SK-N-SH (cell line): ENCODE measurements around the gene MBTPS1. TPM values are rescaled to one million over a fixed set of nuclear protein-coding genes. Genes with fewer than 3 reads are reported as not detected.

ENCODE experiments used
- CTCF ChIA-PET: fragments of 300-600, 350-600 bp; formaldehyde crosslinking; extraction: SDS; loops from one replicate; lab custom pipeline; 2021; lab: Yijun Ruan, JAX
- POLR2A ChIA-PET: fragments of 350-600 bp; sonication (Branson Sonifier 250); formaldehyde crosslinking; extraction: SDS; loops from one replicate; lab custom pipeline; 2020; ENCODE audit warnings: antibody characterized with exemption, inconsistent platforms; lab: Yijun Ruan, JAX
- DNase-seq: peaks from one replicate; pipeline ENCODE4 v3.0.0; 2012
- H2AFZ ChIP-seq: fragments of 200-600 bp; sonication (generic); 2 replicates; pipeline ENCODE4 v1.8.1; 2016; ENCODE audit warnings: antibody characterized with exemption, mild to moderate bottlenecking, low read depth
- H3F3A ChIP-seq: fragments of 200-600 bp; sonication (generic); replicated peaks from 2 replicates; pipeline ENCODE3; 2016; ENCODE audit warnings: antibody characterized with exemption, mild to moderate bottlenecking; ENCODE audit not compliant: insufficient read depth
- H3K27ac ChIP-seq, 2 experiments: fragments of 200-500 bp in 1 of 2; fragments of 200-600 bp in 1 of 2; sonication (Bioruptor generic) in 1 of 2; sonication (generic), shearing (Covaris generic) in 1 of 2; 2 replicates each; pipeline versions ENCODE4 v1.5.1 to v1.6.1; 2014 to 2016; ENCODE audit warnings: low read depth in 2 of 2, inconsistent platforms in 1 of 2, low read length in 1 of 2, mild to moderate bottlenecking in 1 of 2, mixed read lengths in 1 of 2
- H3K27me3 ChIP-seq: fragments of 200-600 bp; sonication (generic), shearing (Covaris generic); 2 replicates; pipeline ENCODE4 v1.6.1; 2016; ENCODE audit warnings: mixed run types; ENCODE audit not compliant: insufficient read depth
- H3K36me3 ChIP-seq, 2 experiments: fragments of 200-500 bp in 1 of 2; fragments of 200-600 bp in 1 of 2; sonication (Bioruptor generic) in 1 of 2; sonication (generic) in 1 of 2; replicated peaks in 1 of 2; 2 replicates each; pipeline versions ENCODE3 to v1.5.1; 2014 to 2016; ENCODE audit warnings: low read length in 1 of 2, mild to moderate bottlenecking in 1 of 2; ENCODE audit not compliant: insufficient read depth in 2 of 2, control insufficient read depth in 1 of 2
- H3K4me1 ChIP-seq, 2 experiments: fragments of 200-500 bp in 1 of 2; fragments of 200-600 bp in 1 of 2; sonication (Bioruptor generic) in 1 of 2; sonication (generic), shearing (Covaris generic) in 1 of 2; 2 replicates each; pipeline versions ENCODE4 v1.5.1 to v1.6.1; 2014 to 2016; ENCODE audit warnings: low read depth in 1 of 2, low read length in 1 of 2, mixed run types in 1 of 2; ENCODE audit not compliant: insufficient read depth in 2 of 2, control insufficient read depth in 1 of 2
- H3K4me2 ChIP-seq: fragments of 200-600 bp; sonication (generic), shearing (Covaris generic); 2 replicates; pipeline ENCODE4 v1.6.1; 2017; ENCODE audit warnings: mixed run types
- H3K4me3 ChIP-seq, 2 experiments: fragments of 200-500 bp in 1 of 2; fragments of 200-600 bp in 1 of 2; sonication (Bioruptor generic) in 1 of 2; sonication (generic), shearing (Covaris generic) in 1 of 2; 2 replicates each; pipeline versions ENCODE4 v1.5.1 to v1.8.1; 2014 to 2016; ENCODE audit warnings: low read depth in 2 of 2, inconsistent platforms in 1 of 2, low read length in 1 of 2, mild to moderate bottlenecking in 1 of 2, mixed read lengths in 1 of 2, moderate library complexity in 1 of 2
- H3K79me2 ChIP-seq: fragments of 200-600 bp; sonication (generic); 2 replicates; pipeline ENCODE4 v1.8.1; 2017; ENCODE audit warnings: mild to moderate bottlenecking; ENCODE audit not compliant: insufficient read depth
- H3K9ac ChIP-seq: fragments of 200-600 bp; sonication (generic); 2 replicates; pipeline ENCODE4 v1.6.1; 2017; ENCODE audit warnings: mixed run types
- H3K9me2 ChIP-seq: fragments of 200-600 bp; sonication (generic); 2 replicates; pipeline ENCODE4 v1.6.1; 2017; ENCODE audit warnings: mixed run types
- H3K9me3 ChIP-seq: fragments of 200-600 bp; sonication (generic); 2 replicates; pipeline ENCODE4 v1.6.1; 2017; ENCODE audit warnings: mixed run types, mild to moderate bottlenecking, moderate library complexity
- H4K20me1 ChIP-seq: fragments of 200-600 bp; sonication (generic); 2 replicates; pipeline ENCODE4 v1.6.1; 2017; ENCODE audit warnings: mild to moderate bottlenecking, mixed run types; ENCODE audit not compliant: insufficient read depth
- ELF1 ChIP-seq: IDR thresholded peaks from 2 replicates; pipeline ENCODE4 v1.4.0; 2012
- EZH2phosphoT487 ChIP-seq: fragments of 200-600 bp; sonication (generic); IDR thresholded peaks from 2 replicates; pipeline ENCODE4 v1.6.1; 2017; ENCODE audit warnings: low read depth, mixed run types, mild to moderate bottlenecking, antibody characterized with exemption, moderate library complexity, borderline replicate concordance
- FOXJ3 ChIP-seq: sonication (generic); formaldehyde crosslinking; IDR thresholded peaks from 2 replicates; pipeline ENCODE4 v1.5.1; 2020; ENCODE audit warnings: mild to moderate bottlenecking, missing genetic modification reagents
- GABPA ChIP-seq: IDR thresholded peaks from 2 replicates; pipeline ENCODE4 v1.4.0; 2012; ENCODE audit warnings: low read depth, mild to moderate bottlenecking
- GATA2 ChIP-seq: sonication (generic); formaldehyde crosslinking; IDR thresholded peaks from 2 replicates; pipeline ENCODE4 v1.5.0; 2020; ENCODE audit warnings: mild to moderate bottlenecking, missing genetic modification reagents
- JUND ChIP-seq: IDR thresholded peaks from 2 replicates; pipeline ENCODE4 v1.4.0; 2012
- NFIC ChIP-seq: IDR thresholded peaks from 2 replicates; pipeline ENCODE4 v1.4.0; 2012; ENCODE audit warnings: borderline replicate concordance
- NRF1 ChIP-seq: IDR thresholded peaks from 2 replicates; pipeline ENCODE4 v1.6.1; 2012; ENCODE audit warnings: low read depth, mild to moderate bottlenecking, low read length
- RAD21 ChIP-seq: IDR thresholded peaks from 2 replicates; pipeline ENCODE4 v1.6.1; 2012; ENCODE audit warnings: mild to moderate bottlenecking, low read length
- RCOR1 ChIP-seq: fragments of 150-350 bp; IDR thresholded peaks from 2 replicates; pipeline ENCODE4 v1.6.1; 2017; ENCODE audit warnings: antibody characterized with exemption, low read length
- SIN3A ChIP-seq: IDR thresholded peaks from 2 replicates; pipeline ENCODE4 v1.6.1; 2012; ENCODE audit warnings: low read depth, mild to moderate bottlenecking, low read length, moderate library complexity, borderline replicate concordance
- USF1 ChIP-seq: IDR thresholded peaks from 2 replicates; pipeline ENCODE4 v1.4.0; 2012; ENCODE audit warnings: low read depth, borderline replicate concordance
- YY1 ChIP-seq: IDR thresholded peaks from 2 replicates; pipeline ENCODE4 v1.4.0; 2012; ENCODE audit warnings: low read depth, mild to moderate bottlenecking
- WGBS: methylation state at CpG from one replicate; pipeline ENCODE4 v1.1.6; 2017; ENCODE audit warnings: low lambda C conversion rate; 5-methylcytosine and 5-hydroxymethylcytosine counted together
- polyA plus RNA-seq, 3 experiments: library from polyadenylated mRNA; depleted of rRNA; stranded (reverse); fragments of >200 nt; gene quantifications; 2 replicates each; pipeline ENCODE4 v1.2.3, GENCODE V29; 2012
- TF ChIP-seq, protein P1 (sequence below): IDR thresholded peaks from 2 replicates; pipeline ENCODE4 v1.6.1; 2012; ENCODE audit warnings: mild to moderate bottlenecking, low read depth, low read length, moderate library complexity
- TF ChIP-seq, protein P2 (sequence below): fragments of 150-350 bp; IDR thresholded peaks from 2 replicates; pipeline ENCODE4 v1.6.1; 2016; ENCODE audit warnings: mild to moderate bottlenecking, low read depth, low read length

MBTPS1 gene
- polyA plus RNA-seq, 1 of the 3 experiments (the other 2 are of a cell fraction): 84.9 TPM

DNA sequence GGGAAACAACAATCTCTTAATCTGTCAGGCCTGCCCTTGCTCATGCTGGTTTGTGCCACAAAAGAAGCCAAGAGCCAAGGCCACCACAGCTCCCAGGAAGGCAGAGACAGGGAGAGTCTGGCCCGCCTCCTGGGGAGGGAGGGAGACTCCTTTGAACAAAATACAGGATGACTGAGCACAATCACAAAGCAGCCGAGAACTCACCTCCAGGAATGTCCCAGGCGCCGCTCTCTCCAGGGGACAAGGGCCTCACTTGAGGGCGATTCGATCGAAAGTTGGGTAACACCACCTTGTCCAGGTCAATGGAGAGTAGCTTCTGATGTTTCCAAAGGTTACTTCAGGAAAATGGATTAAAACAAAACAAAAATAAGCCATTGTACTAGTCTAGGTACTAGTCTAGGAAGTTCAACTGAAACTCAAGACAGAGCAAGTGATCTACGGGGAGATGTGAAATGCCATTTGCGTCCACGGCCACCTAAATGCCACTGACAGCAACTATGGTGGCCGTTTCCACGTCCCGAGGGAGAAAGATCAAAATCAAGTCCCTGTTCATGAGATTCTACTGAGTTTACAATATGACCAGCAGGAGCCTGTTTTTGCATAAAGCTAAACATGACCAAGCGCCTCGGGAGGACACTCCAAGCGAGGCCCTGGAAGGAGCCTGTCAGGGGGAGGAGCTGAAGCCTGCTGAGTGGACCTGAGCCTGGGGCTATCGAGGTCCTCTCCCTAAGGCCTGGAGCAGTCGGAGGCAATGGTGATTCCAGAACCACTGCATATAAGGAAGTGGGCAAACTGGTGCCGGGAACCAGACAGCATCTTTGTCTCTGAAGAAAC lies 60.7 kb downstream of the MBTPS1 start (continued):
- TF ChIP-seq, protein P1, sequence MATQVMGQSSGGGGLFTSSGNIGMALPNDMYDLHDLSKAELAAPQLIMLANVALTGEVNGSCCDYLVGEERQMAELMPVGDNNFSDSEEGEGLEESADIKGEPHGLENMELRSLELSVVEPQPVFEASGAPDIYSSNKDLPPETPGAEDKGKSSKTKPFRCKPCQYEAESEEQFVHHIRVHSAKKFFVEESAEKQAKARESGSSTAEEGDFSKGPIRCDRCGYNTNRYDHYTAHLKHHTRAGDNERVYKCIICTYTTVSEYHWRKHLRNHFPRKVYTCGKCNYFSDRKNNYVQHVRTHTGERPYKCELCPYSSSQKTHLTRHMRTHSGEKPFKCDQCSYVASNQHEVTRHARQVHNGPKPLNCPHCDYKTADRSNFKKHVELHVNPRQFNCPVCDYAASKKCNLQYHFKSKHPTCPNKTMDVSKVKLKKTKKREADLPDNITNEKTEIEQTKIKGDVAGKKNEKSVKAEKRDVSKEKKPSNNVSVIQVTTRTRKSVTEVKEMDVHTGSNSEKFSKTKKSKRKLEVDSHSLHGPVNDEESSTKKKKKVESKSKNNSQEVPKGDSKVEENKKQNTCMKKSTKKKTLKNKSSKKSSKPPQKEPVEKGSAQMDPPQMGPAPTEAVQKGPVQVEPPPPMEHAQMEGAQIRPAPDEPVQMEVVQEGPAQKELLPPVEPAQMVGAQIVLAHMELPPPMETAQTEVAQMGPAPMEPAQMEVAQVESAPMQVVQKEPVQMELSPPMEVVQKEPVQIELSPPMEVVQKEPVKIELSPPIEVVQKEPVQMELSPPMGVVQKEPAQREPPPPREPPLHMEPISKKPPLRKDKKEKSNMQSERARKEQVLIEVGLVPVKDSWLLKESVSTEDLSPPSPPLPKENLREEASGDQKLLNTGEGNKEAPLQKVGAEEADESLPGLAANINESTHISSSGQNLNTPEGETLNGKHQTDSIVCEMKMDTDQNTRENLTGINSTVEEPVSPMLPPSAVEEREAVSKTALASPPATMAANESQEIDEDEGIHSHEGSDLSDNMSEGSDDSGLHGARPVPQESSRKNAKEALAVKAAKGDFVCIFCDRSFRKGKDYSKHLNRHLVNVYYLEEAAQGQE: no peak
- TF ChIP-seq RCOR1: no peak

DNA sequence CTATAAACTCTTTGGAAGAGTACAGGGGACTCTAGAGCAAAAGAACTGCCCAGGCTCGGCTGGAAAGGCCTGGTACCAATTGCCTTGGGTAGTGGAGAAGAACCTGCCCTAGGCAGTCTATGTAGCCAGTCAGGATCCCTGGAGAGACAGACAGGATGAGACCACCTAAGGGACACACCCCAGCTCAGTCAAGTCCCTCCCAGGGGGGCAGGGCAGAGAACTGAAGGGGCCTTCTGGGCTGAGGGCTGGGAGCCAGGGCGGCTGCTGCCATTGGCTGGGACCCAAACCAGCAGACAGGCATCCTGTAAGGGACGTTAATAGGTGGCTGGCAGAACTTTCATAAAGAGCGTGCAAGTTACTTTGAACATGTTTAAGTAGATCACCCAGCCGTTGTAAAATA lies 61.4 kb downstream of the MBTPS1 start:
- Histone ChIP-seq H3F3A (no peaks in the 10 kb centered on the region), H3K4me2 (no peak overlapping the region), H3K79me2 (no peaks in the 10 kb centered on the region), H4K20me1 (no peaks in the 10 kb centered on the region), H3K4me1 (peaks cover 0 to 10% of the 10 kb centered on the region in 2 experiments; a peak in 1 of 4 replicates), H3K27me3 (no peaks in the 10 kb centered on the region), H3K9ac (no peak overlapping the region), H2AFZ (no peak overlapping the region), H3K9me3 (no peaks in the 10 kb centered on the region), H3K9me2 (no peaks in the 10 kb centered on the region), H3K4me3 (no peak overlapping the region), H3K36me3 (peaks cover 32 to 77% of the 10 kb centered on the region in 2 experiments), H3K27ac (no peak overlapping the region)
- TF ChIP-seq GATA2 (CRISPR knock-in tag) (no peak), JUND (no peak), FOXJ3 (no peak), RAD21 (no peak), GABPA (no peak)
- ChIA-PET CTCF (interaction anchor here (0.8 to 21.4 kb wide), 7 partner anchors 8 to 229 kb away, joined by 3 to 470 read pairs (median 12); partner anchors contain the start of genes OSGIN1, SLC38A8 and TAF1C), POLR2A (no interaction called here)
- DNase-seq: no peak
- WGBS: 87% methylated on average over 5 of the region's 5 CpGs

- CTCF ChIA-PET: interaction anchor here (1.5 to 21.4 kb wide), 5 partner anchors 8 to 132 kb away, joined by 4 to 470 read pairs (median 12); partner anchors contain the start of genes OSGIN1, SLC38A8 and TAF1C
- Histone ChIP-seq H3K27ac (no peak overlapping the region), H3K9me3 (no peaks in the 10 kb centered on the region), H3K9me2 (no peaks in the 10 kb centered on the region), H4K20me1 (no peaks in the 10 kb centered on the region), H2AFZ (no peak overlapping the region), H3K4me1 (peaks cover 0 to 10% of the 10 kb centered on the region in 2 experiments; a peak in 1 of 4 replicates), H3K9ac (no peak overlapping the region), H3K4me3 (no peak overlapping the region), H3K79me2 (no peaks in the 10 kb centered on the region), H3F3A (no peaks in the 10 kb centered on the region), H3K36me3 (peaks cover 27 to 75% of the 10 kb centered on the region in 2 experiments), H3K27me3 (no peaks in the 10 kb centered on the region), H3K4me2 (no peak overlapping the region)
- DNase-seq: no peak
- WGBS: 92% methylated on average over 11 of the region's 13 CpGs
- POLR2A ChIA-PET: no interaction called here
- TF ChIP-seq ELF1: no peak
- TF ChIP-seq NFIC: no peak
- no peak for TF ChIP-seq EZH2phosphoT487
- no peak for TF ChIP-seq USF1
- no peak for TF ChIP-seq YY1
- no peak for TF ChIP-seq GABPA
- TF ChIP-seq NRF1: no peak
- TF ChIP-seq, protein P2, sequence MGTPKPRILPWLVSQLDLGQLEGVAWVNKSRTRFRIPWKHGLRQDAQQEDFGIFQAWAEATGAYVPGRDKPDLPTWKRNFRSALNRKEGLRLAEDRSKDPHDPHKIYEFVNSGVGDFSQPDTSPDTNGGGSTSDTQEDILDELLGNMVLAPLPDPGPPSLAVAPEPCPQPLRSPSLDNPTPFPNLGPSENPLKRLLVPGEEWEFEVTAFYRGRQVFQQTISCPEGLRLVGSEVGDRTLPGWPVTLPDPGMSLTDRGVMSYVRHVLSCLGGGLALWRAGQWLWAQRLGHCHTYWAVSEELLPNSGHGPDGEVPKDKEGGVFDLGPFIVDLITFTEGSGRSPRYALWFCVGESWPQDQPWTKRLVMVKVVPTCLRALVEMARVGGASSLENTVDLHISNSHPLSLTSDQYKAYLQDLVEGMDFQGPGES: no peak
- no peak for TF ChIP-seq JUND
- TF ChIP-seq SIN3A: no peak
- TF ChIP-seq, protein P1: no peak
Observed at GRCh38 chr16:84054916-84055315, 61.8 kb downstream of the MBTPS1 start.
